ENCODE measurements around the gene P4HB. TPM values are rescaled to one million over a fixed set of nuclear protein-coding genes. Genes with fewer than 3 reads are reported as not detected.

Gene P4HB
- total RNA-seq, 2 experiments from 2014 or later = 388 to 577 TPM

- no peak for DNase-seq (ENCODE audit: low spot score)
- Histone ChIP-seq H2AFZ (ENCODE audit: low read length) (no peak overlapping the region), H4K20me1 (ENCODE audit: insufficient read depth, low read length) (no peaks in the 10 kb centered on the region), H3K9me3 (ENCODE audit: low read length) (no peaks in the 10 kb centered on the region), H3K36me3 (ENCODE audit: insufficient read depth, low read length) (peaks cover 63% of the 10 kb centered on the region), H3K4me1 (ENCODE audit: insufficient read depth, low read length, poor library complexity, severe bottlenecking) (peaks cover 24% of the 10 kb centered on the region), H3K9me2 (ENCODE audit: insufficient read depth, low read length) (no peaks in the 10 kb centered on the region), H3K4me3 (ENCODE audit: low read depth, low read length, poor library complexity, severe bottlenecking) (no peak overlapping the region), H3K79me2 (ENCODE audit: insufficient read depth, low read depth, low read length) (0 out of 2 replicates have a peak, but pooled peaks cover 5% of the 10 kb centered on the region), H3K27ac (ENCODE audit: low read depth, low read length, poor library complexity, severe bottlenecking) (no peak overlapping the region), H3K4me2 (ENCODE audit: low read length) (no peak overlapping the region)
- no TSS peak for BruUV-seq (replicated peaks)
- intact Hi-C loops (cut with micrococcal nuclease; ENCODE audit: unreplicated experiment) = no loop called here
- ChIA-PET POLR2A (interaction anchor here (0.7 kb wide), 1 partner anchor 267 kb away, joined by 4 read pairs; no protein-coding TSS in a partner anchor), CTCF (ENCODE audit: unreplicated experiment) (no interaction called here)
- TF ChIP-seq EZH2phosphoT487 (IDR thresholded peaks at IDR 0.05; ENCODE audit: borderline replicate concordance, low read depth, low read length) = no peak
- TF ChIP-seq, protein P1, sequence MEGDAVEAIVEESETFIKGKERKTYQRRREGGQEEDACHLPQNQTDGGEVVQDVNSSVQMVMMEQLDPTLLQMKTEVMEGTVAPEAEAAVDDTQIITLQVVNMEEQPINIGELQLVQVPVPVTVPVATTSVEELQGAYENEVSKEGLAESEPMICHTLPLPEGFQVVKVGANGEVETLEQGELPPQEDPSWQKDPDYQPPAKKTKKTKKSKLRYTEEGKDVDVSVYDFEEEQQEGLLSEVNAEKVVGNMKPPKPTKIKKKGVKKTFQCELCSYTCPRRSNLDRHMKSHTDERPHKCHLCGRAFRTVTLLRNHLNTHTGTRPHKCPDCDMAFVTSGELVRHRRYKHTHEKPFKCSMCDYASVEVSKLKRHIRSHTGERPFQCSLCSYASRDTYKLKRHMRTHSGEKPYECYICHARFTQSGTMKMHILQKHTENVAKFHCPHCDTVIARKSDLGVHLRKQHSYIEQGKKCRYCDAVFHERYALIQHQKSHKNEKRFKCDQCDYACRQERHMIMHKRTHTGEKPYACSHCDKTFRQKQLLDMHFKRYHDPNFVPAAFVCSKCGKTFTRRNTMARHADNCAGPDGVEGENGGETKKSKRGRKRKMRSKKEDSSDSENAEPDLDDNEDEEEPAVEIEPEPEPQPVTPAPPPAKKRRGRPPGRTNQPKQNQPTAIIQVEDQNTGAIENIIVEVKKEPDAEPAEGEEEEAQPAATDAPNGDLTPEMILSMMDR (conservative IDR thresholded peaks at IDR 0.05; ENCODE audit: low read length) = no peak
These were observed 17.2 kb upstream of the P4HB start for GRCh38 chr17:81877569-81877968.

DNA sequence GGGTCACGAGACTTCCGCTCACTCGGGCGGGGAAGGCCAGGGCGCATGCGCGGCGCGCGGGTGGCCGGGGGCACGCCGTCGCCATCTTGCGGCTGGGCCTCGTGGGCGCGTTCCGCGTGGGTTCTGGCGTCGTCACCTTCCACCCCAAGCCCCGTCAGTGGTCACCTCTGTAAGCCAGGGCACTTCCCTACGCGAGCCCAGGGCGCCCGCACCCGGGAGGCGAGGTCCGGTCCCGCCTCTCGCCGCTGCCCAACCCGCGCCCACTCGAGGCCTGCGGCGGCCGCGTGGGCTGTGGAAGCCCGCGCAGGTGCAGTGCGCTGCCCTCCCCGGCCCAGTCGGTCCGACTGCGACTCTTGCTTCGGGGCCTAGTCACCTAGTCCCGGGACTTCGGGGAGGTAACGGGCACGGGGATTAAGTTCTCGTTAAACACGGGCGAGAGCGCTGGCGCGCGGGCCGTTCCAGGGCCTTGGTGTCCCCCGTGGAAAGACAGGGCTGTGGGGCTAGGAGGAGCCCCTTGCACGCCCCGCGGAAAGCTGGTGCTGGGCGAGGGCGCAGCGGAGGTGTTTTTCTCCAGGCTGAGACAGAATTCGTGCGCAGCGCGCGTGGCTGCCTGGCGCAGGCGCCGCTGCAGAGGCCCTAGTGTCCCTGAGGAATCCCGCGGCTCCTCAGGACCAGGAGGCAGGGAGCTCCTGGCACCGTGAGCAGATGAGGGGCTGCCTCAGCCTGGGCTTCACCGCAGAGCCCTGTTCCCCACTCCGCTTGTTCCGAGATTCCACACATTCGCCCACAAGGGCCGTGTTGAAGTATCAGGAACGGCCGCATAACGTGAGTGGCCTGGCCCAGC, 11.3 kb upstream of the P4HB start:
- peaks cover 64% of the 10 kb centered on the region for H3K4me1 ChIP-seq (ENCODE audit: insufficient read depth, low read length, poor library complexity, severe bottlenecking)
- peaks cover 45% of the 10 kb centered on the region for H3K36me3 ChIP-seq (ENCODE audit: insufficient read depth, low read length)
- peaks cover 31% of the 10 kb centered on the region for H3K79me2 ChIP-seq (ENCODE audit: insufficient read depth, low read depth, low read length)
- TF ChIP-seq, protein P1 (conservative IDR thresholded peaks at IDR 0.05; ENCODE audit: low read length) = peak; percentile 59
- no peak for TF ChIP-seq EZH2phosphoT487 (IDR thresholded peaks at IDR 0.05; ENCODE audit: borderline replicate concordance, low read depth, low read length)
- H2AFZ ChIP-seq (ENCODE audit: low read length) = peak overlapping the region; percentile 17; the same call in 1 of the 2 replicates
- peak; percentile 96 for DNase-seq (ENCODE audit: low spot score)
- H3K4me3 ChIP-seq (ENCODE audit: low read depth, low read length, poor library complexity, severe bottlenecking) = peak overlapping the region; percentile 97
- intact Hi-C loops (cut with micrococcal nuclease; ENCODE audit: unreplicated experiment) = loop anchor here (2.0 to 5.0 kb wide), 5 partner anchors 19 to 354 kb away; partner anchors contain the start of genes ALYREF, ANAPC11, DCXR and MAFG
- POLR2A ChIA-PET = interaction anchor here (1.0 to 1.7 kb wide), 3 partner anchors 19 to 41 kb away, joined by 3 to 11 read pairs (median 4); no protein-coding TSS in a partner anchor
- H3K9me2 ChIP-seq (ENCODE audit: insufficient read depth, low read length) = no peaks in the 10 kb centered on the region
- no peaks in the 10 kb centered on the region for H3K9me3 ChIP-seq (ENCODE audit: low read length)
- CTCF ChIA-PET (ENCODE audit: unreplicated experiment) = no interaction called here
- H3K4me2 ChIP-seq (ENCODE audit: low read length) = peak overlapping the region; percentile 78
- no peaks in the 10 kb centered on the region for H4K20me1 ChIP-seq (ENCODE audit: insufficient read depth, low read length)
- BruUV-seq (replicated peaks) = TSS peak; percentile 79
- H3K27ac ChIP-seq (ENCODE audit: low read depth, low read length, poor library complexity, severe bottlenecking) = peak overlapping the region; percentile 84

Data from OCI-LY7 (cell line).